Endodermal cell (in vitro differentiated cells): ENCODE data around the gene EFCAB8. TPM values are rescaled to one million over a fixed set of nuclear protein-coding genes. Genes with fewer than 3 reads are reported as not detected.
"Not testable (repeated sequence)": the region's sequence is repeated elsewhere in the genome, so short reads cannot be mapped to it uniquely, and the experiment has no call there.

ENCODE experiments used
- DNase-seq: peaks from one replicate; pipeline ENCODE4 v3.0.0-alpha.2; 2017
- H3K27ac ChIP-seq: 2 replicates; pipeline ENCODE4 v1.5.1; 2013; ENCODE audit warnings: mild to moderate bottlenecking, low read depth, low read length, moderate library complexity
- H3K27me3 ChIP-seq: 2 replicates; pipeline ENCODE4 v1.6.1; 2013; ENCODE audit warnings: mild to moderate bottlenecking, low read length, moderate library complexity; ENCODE audit not compliant: insufficient read depth, control insufficient read depth, poor library complexity, severe bottlenecking
- H3K36me3 ChIP-seq: 2 replicates; pipeline ENCODE4 v1.7.0; 2013; ENCODE audit warnings: mild to moderate bottlenecking, low read length, moderate library complexity; ENCODE audit not compliant: control insufficient read depth, insufficient read depth
- H3K4me1 ChIP-seq: one replicate; pipeline ENCODE4 v1.7.0; 2013; ENCODE audit warnings: low read length; ENCODE audit not compliant: control insufficient read depth, insufficient read depth
- H3K4me3 ChIP-seq: 2 replicates; pipeline ENCODE4 v1.5.1; 2013; ENCODE audit warnings: mild to moderate bottlenecking, low read length, moderate library complexity
- H3K9ac ChIP-seq: 2 replicates; pipeline ENCODE4 v1.6.1; 2013; ENCODE audit warnings: mild to moderate bottlenecking, low read length, moderate library complexity; ENCODE audit not compliant: poor library complexity, severe bottlenecking; ENCODE audit errors: extremely low read depth
- H3K9me3 ChIP-seq: 2 replicates; pipeline ENCODE4 v1.6.1; 2013; ENCODE audit warnings: mild to moderate bottlenecking, low read length, moderate library complexity; ENCODE audit not compliant: control insufficient read depth
- H3K27ac Mint-ChIP-seq: 2 replicates; pipeline ENCODE4 v1.8.0; 2020; ENCODE audit warnings: mixed read lengths
- H3K27me3 Mint-ChIP-seq: 2 replicates; pipeline ENCODE4 v1.8.0; 2021; ENCODE audit warnings: mild to moderate bottlenecking, mixed read lengths; ENCODE audit not compliant: insufficient read depth
- H3K36me3 Mint-ChIP-seq: 2 replicates; pipeline ENCODE4 v1.8.0; 2020; ENCODE audit warnings: low read depth, mixed read lengths
- H3K4me1 Mint-ChIP-seq: 2 replicates; pipeline ENCODE4 v1.8.0; 2020; ENCODE audit warnings: mixed read lengths
- H3K4me3 Mint-ChIP-seq: 2 replicates; pipeline ENCODE4 v1.8.0; 2020; ENCODE audit warnings: mild to moderate bottlenecking, moderate library complexity, mixed read lengths
- H3K9me3 Mint-ChIP-seq: 2 replicates; pipeline ENCODE4 v1.8.0; 2020; ENCODE audit warnings: mild to moderate bottlenecking, mixed read lengths
- CTCF ChIP-seq: fragments of 200-600 bp; sonication (generic); conservative IDR thresholded peaks from 2 replicates; pipeline ENCODE4 v1.5.0; 2021; ENCODE audit warnings: antibody characterized with exemption, mild to moderate bottlenecking
- WGBS, 2 experiments: methylation state at CpG; one replicate each; pipeline versions ENCODE4 v1.1.5 to v1.1.7; 2013; ENCODE audit warnings: missing lambda C conversion rate in 2 of 2, mixed read lengths in 1 of 2; ENCODE audit not compliant: insufficient coverage in 1 of 2, insufficient read length in 1 of 2; 5-methylcytosine and 5-hydroxymethylcytosine counted together
- total RNA-seq, 2 donors: library from RNA; stranded (reverse); fragmentation: NEBNext Ultra II Directional in 1 of 2; extraction: Animal tissue kit (Norgen Biotek cat#: 25700) in 1 of 2; gene quantifications; 2 replicates in 1 of 2; 3 replicates in 1 of 2; pipeline ENCODE4 v1.2.1, GENCODE V29; 2021

The EFCAB8 gene
- total RNA-seq, 2 donors from 2014 or later: 0.44 to 1.0 TPM

- Histone ChIP-seq H3K9me3 (peaks cover 13% of the 10 kb centered on the region), H3K27me3 (no peaks in the 10 kb centered on the region), H3K9ac (no peak overlapping the region), H3K4me3 (no peak overlapping the region), H3K27ac (no peak overlapping the region), H3K36me3 (no peaks in the 10 kb centered on the region), H3K4me1 (peaks cover 8% of the 10 kb centered on the region)
- no peak for TF ChIP-seq CTCF
- H3K4me3 Mint-ChIP-seq: no peak overlapping the region
- no peak overlapping the region for H3K27ac Mint-ChIP-seq
- peaks cover 11% of the 10 kb centered on the region for H3K9me3 Mint-ChIP-seq
- peaks cover 4% of the 10 kb centered on the region for H3K27me3 Mint-ChIP-seq
- 94 to 100% methylated on average over 2 to 5 of the region's 5 CpGs for WGBS, 2 experiments
- no peak for DNase-seq
- H3K4me1 Mint-ChIP-seq: peaks cover 26% of the 10 kb centered on the region
- peaks cover 10% of the 10 kb centered on the region for H3K36me3 Mint-ChIP-seq
Measured at GRCh38 chr20:32962053-32962452, 103.3 kb downstream of the EFCAB8 start.

GRCh38 chr20:32962646-32963045 lies 103.9 kb downstream of the EFCAB8 start:
- Mint-ChIP-seq H3K27ac (peak overlapping the region; percentile 67), H3K4me1 (peaks cover 26% of the 10 kb centered on the region)
- not testable (repeated sequence) for H3K27me3 Mint-ChIP-seq, H3K36me3 Mint-ChIP-seq, H3K36me3 ChIP-seq, DNase-seq, H3K9me3 ChIP-seq, H3K9me3 Mint-ChIP-seq, H3K4me1 ChIP-seq, H3K27me3 ChIP-seq, H3K4me3 ChIP-seq, H3K27ac ChIP-seq, H3K9ac ChIP-seq, H3K4me3 Mint-ChIP-seq
- 88 to 91% methylated on average over 10 to 11 of the region's 11 CpGs for WGBS, 2 experiments

- Mint-ChIP-seq H3K36me3 (peaks cover 2% of the 10 kb centered on the region), H3K27me3 (peaks cover 1% of the 10 kb centered on the region), H3K27ac (peak overlapping the region; percentile 67), H3K4me3 (no peak overlapping the region), H3K9me3 (peaks cover under 1% of the 10 kb centered on the region), H3K4me1 (peaks cover 26% of the 10 kb centered on the region)
- WGBS, 2 experiments: 90 to 92% methylated on average over 2 to 5 of the region's 5 CpGs
- Histone ChIP-seq H3K4me3 (no peak overlapping the region), H3K9ac (no peak overlapping the region), H3K4me1 (peaks cover 8% of the 10 kb centered on the region), H3K27ac (no peak overlapping the region), H3K36me3 (no peaks in the 10 kb centered on the region), H3K27me3 (no peaks in the 10 kb centered on the region), H3K9me3 (peaks cover 2% of the 10 kb centered on the region)
- peak; percentile 39 for DNase-seq
- TF ChIP-seq CTCF: no peak
Measured at GRCh38 chr20:32963176-32963575, 104.5 kb downstream of the EFCAB8 start.

GRCh38 chr20:32964575-32964974 lies 105.9 kb downstream of the EFCAB8 start:
- no peaks in the 10 kb centered on the region for H3K9me3 Mint-ChIP-seq
- DNase-seq: no peak
- H3K27me3 Mint-ChIP-seq: no peaks in the 10 kb centered on the region
- no peaks in the 10 kb centered on the region for H3K36me3 Mint-ChIP-seq
- H3K4me3 Mint-ChIP-seq: no peak overlapping the region
- H3K9me3 ChIP-seq: no peaks in the 10 kb centered on the region
- H3K27me3 ChIP-seq: no peaks in the 10 kb centered on the region
- H3K4me1 Mint-ChIP-seq: peaks cover 24% of the 10 kb centered on the region
- no peak overlapping the region for H3K27ac Mint-ChIP-seq
- H3K36me3 ChIP-seq: no peaks in the 10 kb centered on the region
- no peak overlapping the region for H3K9ac ChIP-seq
- H3K4me3 ChIP-seq: no peak overlapping the region
- no peak overlapping the region for H3K27ac ChIP-seq
- no peak for TF ChIP-seq CTCF
- H3K4me1 ChIP-seq: peaks cover 8% of the 10 kb centered on the region
- 92 to 96% methylated on average over 4 to 6 of the region's 6 CpGs for WGBS, 2 experiments
